ENCODE results near the gene MROH9. TPM values are rescaled to one million over a fixed set of nuclear protein-coding genes. Genes with fewer than 3 reads are reported as not detected.

Gene MROH9, protein sequence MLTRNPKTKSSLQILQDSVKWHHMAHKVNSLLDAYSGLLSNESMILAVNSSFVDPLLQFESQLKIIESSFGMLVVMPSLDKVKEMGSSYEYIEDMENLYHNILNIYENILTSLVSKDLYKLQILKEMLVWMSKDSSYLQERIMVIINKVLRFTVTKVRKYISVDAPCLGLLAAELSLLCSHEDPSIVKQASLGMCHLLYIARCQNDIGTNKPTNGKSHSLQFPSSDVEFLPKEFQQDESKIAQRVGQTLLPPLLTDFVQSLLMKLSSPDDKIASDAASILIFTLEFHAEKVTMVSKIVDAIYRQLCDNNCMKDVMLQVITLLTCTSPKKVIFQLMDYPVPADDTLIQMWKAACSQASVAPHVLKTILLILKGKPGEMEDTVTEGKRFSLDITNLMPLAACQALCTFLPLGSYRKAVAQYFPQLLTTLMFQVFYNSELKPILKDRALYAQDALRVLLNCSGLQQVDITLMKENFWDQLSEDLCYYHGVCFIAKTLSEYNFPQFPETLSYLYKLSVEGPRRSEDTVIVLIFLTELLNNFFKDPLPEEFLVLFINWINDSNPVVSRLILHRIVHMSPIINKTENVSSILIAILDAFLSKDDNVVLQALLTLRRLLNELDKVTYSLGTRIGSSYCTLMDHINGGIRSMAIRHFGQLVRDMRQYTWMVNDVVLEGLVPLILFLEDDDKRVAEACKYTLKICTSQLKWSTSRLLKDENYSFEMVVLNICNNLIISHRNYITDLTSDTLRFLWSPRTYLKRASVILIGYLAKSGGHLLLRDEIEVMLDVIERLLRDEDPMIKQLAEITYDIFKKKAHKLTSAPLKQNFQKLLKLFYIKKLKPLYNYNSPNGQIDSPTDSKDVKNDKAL
- total RNA-seq (2011; cell fraction: chromatin; rRNA removed; ENCODE audit: low replicate concordance), result not detected in 2 replicates
- not detected in 2 replicates for total RNA-seq (2011; cell fraction: nucleolus; rRNA removed)
- total RNA-seq (2011; cell fraction: nucleoplasm; rRNA removed), result not detected in 2 replicates
- not detected in 2 replicates for total RNA-seq (2014; rRNA removed)
- not detected in 2 replicates for total RNA-seq (2014; rRNA removed; fragmentation: Illumina TruSeq; extraction: Trizol)
- not detected in 2 replicates for total RNA-seq (2015; rRNA removed; fragmentation: Illumina TruSeq; extraction: Trizol)
- not detected in 2 replicates for total RNA-seq (2021)
- not detected in 2 replicates for polyA plus RNA-seq (2011; rRNA removed)
- not detected in 2 replicates for polyA plus RNA-seq (2011; cell fraction: cytosol; rRNA removed)
- not detected in 2 replicates for polyA plus RNA-seq (2011; cell fraction: nucleus; rRNA removed)
- polyA plus RNA-seq (2012), result not detected in 2 replicates
- polyA plus RNA-seq (2014; fragmentation: Illumina TruSeq; extraction: Trizol), result not detected in 2 replicates
- not detected for polyA plus RNA-seq (2014; fragmentation: Nextera tagmentation; extraction: Ambion mirVana)
- polyA plus RNA-seq (2014; rRNA removed), result not detected in 2 replicates
- polyA minus RNA-seq (2011; rRNA and poly(A)+ RNA removed), result not detected in 2 replicates
- polyA minus RNA-seq (2011; cell fraction: cytosol; rRNA and poly(A)+ RNA removed), result not detected in 2 replicates
- polyA minus RNA-seq (2011; cell fraction: nucleus; rRNA and poly(A)+ RNA removed), result not detected in 2 replicates
- Bru-seq, nascent RNA, result not detected
- BruChase-seq, experiment 1, labeled RNA remaining after a 2-hour chase, result percentile 1 among the genes with signal in this experiment
- percentile 1 among the genes with signal in this experiment for BruChase-seq, experiment 2, labeled RNA remaining after a 6-hour chase
- long read RNA-seq, experiment 1, result 0 reads
- long read RNA-seq, experiment 2, result 0 reads
- long read RNA-seq, experiment 3, result 0 reads

DNA sequence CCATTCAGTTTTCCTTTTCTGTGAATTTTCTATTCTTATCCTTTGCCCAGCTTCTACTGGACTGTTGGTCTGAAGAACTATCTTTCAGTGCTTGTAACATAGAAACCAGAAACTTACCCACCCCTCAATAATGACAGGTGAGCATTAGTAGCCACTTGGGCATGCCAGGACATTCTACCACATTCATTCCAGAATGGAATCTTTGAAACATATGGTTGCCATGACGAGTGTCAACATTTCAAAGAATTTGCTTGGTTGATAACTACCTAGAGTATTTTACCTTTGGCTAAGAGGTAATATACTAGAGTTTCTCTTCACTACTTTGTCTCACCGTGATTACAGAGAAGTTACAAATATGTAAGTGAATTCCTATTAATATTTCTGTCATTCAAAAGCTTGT, at the start of gene MROH9:
MROH9 (plus strand) TSS at position 304 of the 400 bp plus-strand sequence. CDS start 10,023 bp downstream, outside the sequence.
- H3K4me2 ChIP-seq (ENCODE audit: insufficient read depth, low read length), result no peak within 1 kb of the TSS
- ChIA-PET POLR2A (no interaction called here), CTCF (ENCODE audit: low intra/inter-chr PET ratio) (no interaction called here)
- in situ Hi-C loops (cut with MboI) (no loop called here), intact Hi-C loops (cut with micrococcal nuclease) (no loop called here)
- no TSS peak for BruUV-seq (replicated peaks)
- H3K9me1 ChIP-seq (ENCODE audit: control insufficient read depth, insufficient read depth, low read length), result no peaks in the 10 kb centered on the region
- WGBS (ENCODE audit: insufficient coverage, low coverage, missing lambda C conversion rate), result 0% methylated on average over 2 of the region's 2 CpGs
- H2AFZ ChIP-seq (ENCODE audit: low read depth, low read length), result no peak within 1 kb of the TSS
- no peaks in the 10 kb centered on the region for H3K9me3 ChIP-seq (replicated peaks; ENCODE audit: control insufficient read depth, insufficient read depth, low read depth, low read length)
- no peak within 1 kb of the TSS for H3K27ac ChIP-seq (ENCODE audit: extremely low read depth, low read depth, low read length)
- H3K4me1 ChIP-seq (replicated peaks in 1 of 2; ENCODE audit: control insufficient read depth in 2 of 2, insufficient read depth in 2 of 2, low read length in 2 of 2), result no peaks in the 10 kb centered on the region
- H3K9ac ChIP-seq (ENCODE audit: insufficient read depth in 1 of 2, low read depth in 2 of 2, low read length in 2 of 2), result no peak within 1 kb of the TSS
- ATAC-seq (no peak), FAIRE-seq (no peak), DNase-seq (ENCODE audit: extremely low read depth in 1 of 4, low spot score in 3 of 4) (no peak)
- no peaks in the 10 kb centered on the region for H3K79me2 ChIP-seq (ENCODE audit: control insufficient read depth, insufficient read depth, low read length)
- H4K20me1 ChIP-seq (replicated peaks; ENCODE audit: control insufficient read depth, insufficient read depth, low read length), result no peaks in the 10 kb centered on the region
- no peaks in the 10 kb centered on the region for H3K36me3 ChIP-seq (ENCODE audit: control insufficient read depth, insufficient read depth, low read length)
- no peaks in the 10 kb centered on the region for H3K27me3 ChIP-seq (ENCODE audit: control insufficient read depth in 2 of 2, insufficient read depth in 2 of 2, low read length in 2 of 2)
- H3K4me3 ChIP-seq, result no peak within 1 kb of the TSS
- TF ChIP-seq HDAC8 (tag; IDR thresholded peaks at IDR 0.05) (no peak), ERF (CRISPR knock-in tag; IDR thresholded peaks at IDR 0.05) (no peak), NONO (IDR thresholded peaks at IDR 0.05; ENCODE audit: low read depth in 2 of 2, low read length in 1 of 2) (no peak), ZNF124 (CRISPR knock-in tag; IDR thresholded peaks at IDR 0.05) (no peak), MTA2 (IDR thresholded peaks at IDR 0.05; ENCODE audit: low read depth) (no peak), NEUROD1 (IDR thresholded peaks at IDR 0.05; ENCODE audit: borderline replicate concordance, low read depth, low read length, partially characterized antibody) (no peak), CHD1 (IDR thresholded peaks at IDR 0.05; ENCODE audit: low read length) (no peak), ZNF778 (CRISPR knock-in tag; IDR thresholded peaks at IDR 0.05) (no peak), MYC (IDR thresholded peaks at IDR 0.05; ENCODE audit: low read depth, low read length) (no peak), MYC (CRISPR knock-in tag; IDR thresholded peaks at IDR 0.05; ENCODE audit: borderline replicate concordance, low read depth) (no peak), ZNF584 (CRISPR knock-in tag; IDR thresholded peaks at IDR 0.05; ENCODE audit: low read depth) (no peak), CTCF (IDR thresholded peaks at IDR 0.05 in 2 of 3, conservative IDR thresholded peaks at IDR 0.05 in 1 of 3; ENCODE audit: insufficient read depth in 2 of 3, low read depth in 1 of 3, low read length in 3 of 3) (no peak), HLTF (IDR thresholded peaks at IDR 0.05) (no peak)
- TF ChIP-seq, protein P1, sequence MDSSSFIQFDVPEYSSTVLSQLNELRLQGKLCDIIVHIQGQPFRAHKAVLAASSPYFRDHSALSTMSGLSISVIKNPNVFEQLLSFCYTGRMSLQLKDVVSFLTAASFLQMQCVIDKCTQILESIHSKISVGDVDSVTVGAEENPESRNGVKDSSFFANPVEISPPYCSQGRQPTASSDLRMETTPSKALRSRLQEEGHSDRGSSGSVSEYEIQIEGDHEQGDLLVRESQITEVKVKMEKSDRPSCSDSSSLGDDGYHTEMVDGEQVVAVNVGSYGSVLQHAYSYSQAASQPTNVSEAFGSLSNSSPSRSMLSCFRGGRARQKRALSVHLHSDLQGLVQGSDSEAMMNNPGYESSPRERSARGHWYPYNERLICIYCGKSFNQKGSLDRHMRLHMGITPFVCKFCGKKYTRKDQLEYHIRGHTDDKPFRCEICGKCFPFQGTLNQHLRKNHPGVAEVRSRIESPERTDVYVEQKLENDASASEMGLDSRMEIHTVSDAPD (CRISPR knock-in tag; IDR thresholded peaks at IDR 0.05), result no peak

Measured in K562 (cell line).